Measurements from ENCODE around the gene HSPA1L.
"Not testable (repeated sequence)": the region's sequence is repeated elsewhere in the genome, so short reads cannot be mapped to it uniquely, and the experiment has no call there.

- not testable (repeated sequence) for TF ChIP-seq GATA2 (IDR thresholded peaks at IDR 0.05; ENCODE audit: insufficient read depth, insufficient read length, low read depth, low read length); CTCF (IDR thresholded peaks at IDR 0.05; ENCODE audit: extremely low read depth in 1 of 2, insufficient read depth in 1 of 2, low read depth in 1 of 2, low read length in 2 of 2); POLR2AphosphoS5 (IDR thresholded peaks at IDR 0.05; ENCODE audit: insufficient read depth, low read depth, low read length); FOS (IDR thresholded peaks at IDR 0.05; ENCODE audit: borderline replicate concordance, insufficient read depth, low read length)
Observed at GRCh38 chr6:31839779-31840126, 24.7 kb upstream of the HSPA1L start.
